GM19240 (cell line): ENCODE measurements around the gene LRRC47.

Experiments used
- DNase-seq: peaks from one replicate; pipeline ENCODE4 v3.0.0; 2011; ENCODE audit warnings: low spot score; ENCODE audit not compliant: insufficient read length

The LRRC47 gene

DNA sequence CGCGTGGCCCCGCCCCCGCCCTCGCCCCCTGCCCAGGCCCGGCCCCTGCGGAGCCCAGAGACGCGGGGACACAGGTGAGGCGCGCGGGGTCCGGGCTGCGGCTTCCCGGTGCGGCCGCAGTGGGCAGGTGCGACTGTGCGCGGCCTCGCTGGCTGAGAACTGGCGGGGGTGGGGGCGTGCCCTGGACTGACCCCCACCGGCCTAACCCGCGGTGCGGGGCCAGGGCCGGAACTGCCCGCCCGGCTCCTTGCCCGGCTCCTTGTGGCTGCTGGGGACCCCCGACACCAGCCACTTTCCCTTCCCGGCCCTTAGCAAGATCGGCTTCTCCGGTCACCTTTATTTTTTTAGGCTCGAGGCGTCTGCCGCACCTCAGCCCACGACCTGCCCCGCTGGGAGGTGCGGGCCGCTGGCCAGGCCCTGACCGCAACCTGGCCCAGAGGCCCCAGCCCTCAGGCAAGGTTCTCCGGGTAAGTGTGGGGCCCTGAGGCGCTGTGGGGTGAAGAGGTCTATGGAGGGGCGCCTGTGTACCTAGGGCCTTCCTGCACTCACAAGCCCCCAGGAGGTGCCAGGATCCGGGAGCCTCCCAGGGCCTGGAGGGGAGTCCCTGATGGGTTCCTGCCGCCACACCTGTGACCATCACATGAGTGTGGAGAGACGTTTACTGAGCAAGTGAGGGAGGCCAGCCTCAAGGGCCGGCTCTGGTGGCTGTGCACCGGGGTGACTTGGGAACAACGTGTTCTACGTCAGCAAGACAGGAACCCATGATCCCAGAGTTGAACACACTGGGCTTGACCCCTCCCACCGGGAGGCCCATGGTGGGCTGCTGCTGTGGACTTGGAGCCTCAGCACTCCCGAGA is 23.4 kb downstream of the LRRC47 start, which contains the start of gene SMIM1:
Gene SMIM1 (plus strand): TSS at position 35 of the 857 bp plus-strand sequence. CDS start 2,625 bp downstream, outside the sequence.
- DNase-seq = no peak

DNA sequence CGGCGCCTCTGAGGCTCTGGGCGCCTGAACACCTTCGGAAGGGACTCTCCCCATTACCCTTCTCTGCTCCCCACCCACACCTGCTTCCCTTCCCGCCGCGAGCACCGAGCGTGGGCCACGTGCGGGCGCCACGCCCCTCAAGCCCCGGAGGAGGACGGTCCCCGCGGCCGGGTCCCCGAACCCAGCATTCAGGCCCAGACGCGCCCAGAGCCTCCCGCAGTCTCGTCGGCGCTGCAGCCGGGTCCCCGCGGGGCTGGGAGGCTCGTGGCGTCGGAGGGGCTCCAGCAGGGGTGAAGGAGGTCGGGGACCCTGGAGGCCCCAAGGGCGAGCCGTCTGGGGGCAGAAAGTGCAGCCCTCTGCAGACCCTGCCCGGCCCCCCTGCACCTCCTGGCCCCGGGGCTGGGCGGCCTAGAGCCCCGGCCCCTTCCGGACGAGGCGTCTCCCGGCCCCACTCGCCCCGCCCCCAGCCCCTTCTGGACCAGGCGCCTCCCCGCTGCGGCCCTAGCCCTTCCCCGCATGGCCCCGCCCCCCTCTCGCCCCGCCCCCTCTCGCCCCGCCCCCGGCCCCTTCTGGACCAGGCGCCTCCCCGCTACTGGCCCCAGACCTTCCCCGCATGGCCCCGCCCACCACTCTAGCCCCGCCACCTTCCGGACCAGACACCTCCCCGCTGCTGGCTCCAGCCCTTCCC is 24.1 kb downstream of the LRRC47 start:
- DNase-seq = peak; percentile 97

DNA sequence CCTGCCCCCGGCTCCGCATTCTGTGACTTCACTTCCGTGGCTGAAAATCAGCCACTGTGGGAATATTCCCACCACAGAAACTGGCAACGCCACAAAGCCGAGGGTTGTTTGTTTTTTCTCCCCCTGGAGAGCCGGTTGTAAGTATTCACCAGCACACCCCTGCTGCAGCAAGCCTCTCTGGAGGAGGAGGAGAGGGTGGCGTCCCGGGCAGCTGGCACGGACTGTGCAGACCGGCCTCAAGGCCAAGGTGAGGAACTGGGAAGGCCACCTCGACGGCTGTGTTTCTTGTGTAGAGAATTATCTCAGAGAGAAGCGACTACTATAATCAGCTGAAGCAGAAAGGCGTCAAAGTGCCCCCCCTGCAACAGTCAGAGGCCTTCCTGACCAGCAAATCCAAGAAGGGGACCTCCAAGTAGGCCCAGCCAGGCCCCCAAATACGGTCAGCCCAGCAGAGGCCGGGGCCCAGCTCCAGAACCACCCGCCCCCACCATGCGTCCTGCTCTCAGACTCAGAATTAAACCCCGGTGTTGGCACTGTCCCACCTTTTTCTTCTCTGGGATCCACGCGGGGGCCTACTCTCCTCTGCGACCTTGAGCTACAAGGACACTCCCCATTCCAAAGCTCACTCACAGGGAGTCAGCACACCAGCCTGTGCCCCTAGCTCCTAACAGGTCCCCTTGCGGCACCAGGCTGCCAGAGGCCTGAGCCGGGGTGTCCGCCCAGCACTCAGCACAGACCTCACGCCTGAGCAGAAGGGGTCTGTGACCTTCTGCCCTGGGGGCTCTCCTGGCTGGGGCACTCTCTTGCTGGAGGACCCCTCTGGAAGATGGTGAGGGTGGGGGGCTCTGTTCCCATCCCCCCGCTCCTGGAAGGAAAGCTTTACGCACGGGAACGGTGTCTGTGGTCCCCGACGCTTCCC is 24.9 kb downstream of the LRRC47 start:
- DNase-seq = no peak

DNA sequence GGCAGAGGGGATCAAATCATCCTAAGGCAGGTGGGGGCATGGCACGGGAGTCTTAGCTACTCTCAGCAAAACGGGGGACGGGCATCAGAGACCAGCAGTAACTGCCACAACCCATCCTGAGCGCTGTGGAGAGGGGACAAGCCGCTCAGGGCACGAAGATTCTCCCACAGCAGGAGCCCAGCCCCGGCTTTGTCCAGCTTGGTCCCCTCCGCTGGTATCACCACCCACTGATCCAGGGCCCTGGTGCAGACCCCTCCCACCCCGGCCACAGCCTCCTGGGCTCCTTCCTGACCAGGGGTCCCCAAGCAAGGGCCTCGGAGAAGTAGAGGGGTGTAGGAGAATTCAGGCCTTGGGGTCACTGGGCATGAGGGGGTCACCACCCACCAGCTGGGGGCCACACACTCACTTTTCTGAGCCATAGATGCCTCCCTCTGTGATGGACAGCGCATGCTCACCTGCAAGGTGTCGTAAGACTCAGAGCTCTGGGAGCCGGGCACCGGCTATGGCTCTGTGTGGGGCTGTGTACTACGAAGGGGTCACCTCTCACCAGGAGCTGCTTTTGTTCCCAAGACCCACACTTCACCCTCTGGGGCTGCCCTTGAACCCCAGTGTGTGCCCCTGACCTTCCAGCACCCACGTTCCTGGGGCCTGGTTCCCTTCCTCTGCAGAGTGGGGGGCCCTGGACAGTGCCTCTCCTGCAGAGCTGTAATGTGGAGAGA is 26.1 kb downstream of the LRRC47 start:
- no peak for DNase-seq

DNA sequence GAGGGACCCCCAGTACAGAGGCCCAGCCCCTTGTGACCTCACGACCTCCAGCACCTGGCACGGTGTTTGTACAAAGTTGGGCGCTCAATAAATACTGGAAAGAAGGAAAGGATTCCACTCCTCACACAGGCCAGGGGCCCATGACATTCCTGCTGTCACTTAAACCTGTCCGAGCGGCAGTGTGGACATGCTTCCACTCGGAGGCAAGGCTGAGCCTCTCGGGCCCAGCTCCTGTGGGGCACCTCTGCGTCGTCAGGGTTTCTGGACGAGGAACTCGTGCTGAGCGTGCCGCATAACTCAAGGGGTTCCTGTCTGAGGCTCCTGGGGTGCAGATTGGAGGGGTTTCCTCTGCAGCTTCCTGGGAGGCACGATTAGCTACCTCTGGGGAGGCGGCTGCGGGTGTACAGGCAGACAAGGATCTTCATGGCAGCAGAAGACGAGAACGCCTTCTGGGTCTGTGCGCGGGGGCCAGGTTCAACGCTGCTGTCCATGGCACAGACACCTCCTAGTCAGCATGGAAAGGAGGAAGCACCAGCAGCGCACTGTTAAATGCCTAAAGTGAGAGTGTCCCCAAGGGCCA is 27.4 kb downstream of the LRRC47 start:
- DNase-seq = no peak

DNA sequence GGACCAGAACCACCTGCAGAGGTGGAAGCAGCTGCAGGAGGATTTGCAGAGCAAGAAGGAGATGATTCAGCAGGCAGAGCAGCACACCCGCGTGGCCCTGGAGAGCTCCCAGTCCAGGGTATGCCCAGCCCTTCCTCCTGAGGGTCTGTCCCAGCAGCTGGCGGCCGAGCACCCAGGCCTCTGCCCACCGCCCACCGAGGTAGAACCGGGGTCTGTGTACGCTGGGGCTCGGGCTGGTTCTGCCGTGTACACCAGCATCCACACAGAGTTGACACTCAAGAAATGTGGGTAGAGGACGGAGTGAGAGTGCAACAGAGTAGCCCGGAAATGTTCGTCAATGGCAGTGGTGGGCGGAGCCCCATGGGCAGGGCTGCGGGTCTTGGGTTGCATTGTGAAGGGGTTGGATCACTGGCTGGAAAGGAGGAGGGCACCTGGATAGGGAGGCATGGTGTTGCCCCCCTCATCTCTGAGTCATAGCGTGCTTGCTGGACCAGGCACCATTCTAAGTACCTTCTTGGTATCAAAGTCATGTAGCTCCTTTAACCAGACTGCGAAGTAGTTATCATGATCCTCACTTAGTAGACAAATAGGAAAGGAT is 28.9 kb downstream of the LRRC47 start:
- no peak for DNase-seq

DNA sequence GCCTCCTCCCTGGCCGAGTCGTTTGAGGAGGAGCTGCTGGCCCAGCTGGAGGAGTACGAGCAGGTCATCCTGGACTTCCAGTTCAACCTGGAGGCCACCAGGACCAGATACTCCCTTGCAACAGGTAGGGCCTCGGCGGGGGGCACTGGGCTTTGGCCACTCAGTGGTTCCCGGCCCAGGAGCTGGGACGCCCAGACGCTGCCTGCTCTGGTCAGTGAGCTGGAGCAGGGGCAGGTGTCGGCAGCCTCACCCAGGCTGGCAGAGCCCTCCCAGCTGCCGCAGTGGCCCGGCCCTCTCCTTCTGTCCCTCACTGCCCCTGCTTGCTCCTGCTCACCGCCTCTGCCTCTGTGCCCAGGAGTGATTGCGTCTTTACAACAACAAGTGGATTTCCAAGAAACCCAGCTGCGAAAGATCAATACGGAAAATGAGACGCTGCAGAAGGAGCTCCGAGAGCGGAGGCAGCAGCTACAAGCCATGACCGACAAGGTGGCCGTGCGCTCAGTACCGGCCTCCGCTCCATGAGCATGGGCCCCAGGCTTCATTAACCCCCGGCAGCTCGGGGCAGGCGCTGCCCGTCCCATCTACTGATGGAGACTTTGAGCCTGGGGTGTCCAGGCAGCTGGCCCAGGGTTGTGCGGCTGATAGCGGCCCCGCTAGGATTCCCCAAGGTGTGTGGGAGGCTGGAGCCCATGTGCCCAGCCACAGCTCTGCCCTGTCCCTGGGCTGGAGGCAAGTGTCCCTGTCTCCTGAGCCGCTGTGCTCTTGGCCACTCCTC is 32.8 kb downstream of the LRRC47 start:
- no peak for DNase-seq

DNA sequence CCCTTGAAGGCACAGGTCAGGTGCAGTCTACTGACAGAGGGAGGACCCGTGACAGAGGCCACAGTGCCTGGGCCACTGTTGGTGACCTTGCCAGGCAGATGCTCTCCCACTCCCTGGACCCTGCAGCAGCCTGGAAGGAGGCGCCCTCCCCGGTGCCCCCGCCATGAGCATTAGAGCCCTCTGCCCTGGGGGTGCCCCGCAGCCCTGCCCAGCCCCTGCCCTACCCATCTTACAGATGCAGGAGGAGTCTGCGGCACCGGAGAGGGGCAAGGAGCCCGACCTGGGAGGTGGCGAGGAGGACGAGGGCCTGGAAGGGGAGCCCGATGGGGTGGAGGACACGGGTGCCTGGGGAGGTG is 33.4 kb downstream of the LRRC47 start:
- no peak for DNase-seq

DNA sequence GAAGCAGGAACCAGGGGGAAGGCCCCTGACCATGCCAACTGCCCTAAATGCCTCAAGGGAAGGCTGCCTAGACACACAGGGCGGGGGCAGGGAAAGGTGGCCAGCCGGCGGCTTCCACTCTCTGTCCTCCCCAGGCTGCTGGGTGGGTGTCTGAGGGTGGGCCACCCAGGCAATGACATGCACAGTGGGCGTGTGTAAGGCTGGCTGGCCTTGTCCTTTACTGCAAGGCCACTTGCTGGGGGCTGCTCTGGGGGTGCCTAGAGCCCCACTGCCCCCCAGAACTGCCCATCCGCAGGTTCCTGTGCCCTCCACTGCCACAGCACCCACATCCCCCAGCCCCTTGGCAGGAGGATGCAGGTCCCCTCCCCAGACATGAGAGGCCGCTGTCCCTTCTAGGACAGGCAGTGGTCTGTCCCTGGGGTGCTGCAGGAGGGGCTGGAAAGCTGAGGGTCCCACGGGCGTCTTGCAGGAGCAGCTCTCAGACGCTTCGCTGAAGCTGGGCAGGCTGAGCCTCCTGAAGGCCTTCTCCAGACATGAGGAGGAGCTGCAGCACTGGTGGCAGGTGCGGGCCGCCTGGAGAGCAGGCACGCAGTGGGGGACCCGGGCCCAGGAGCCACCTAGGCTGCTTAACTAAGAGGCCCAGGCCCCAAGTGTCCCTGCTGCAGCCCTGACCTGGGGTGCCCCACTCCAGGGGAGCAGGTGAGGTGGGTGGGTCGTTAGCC is 34.0 kb downstream of the LRRC47 start:
- no peak for DNase-seq

DNA sequence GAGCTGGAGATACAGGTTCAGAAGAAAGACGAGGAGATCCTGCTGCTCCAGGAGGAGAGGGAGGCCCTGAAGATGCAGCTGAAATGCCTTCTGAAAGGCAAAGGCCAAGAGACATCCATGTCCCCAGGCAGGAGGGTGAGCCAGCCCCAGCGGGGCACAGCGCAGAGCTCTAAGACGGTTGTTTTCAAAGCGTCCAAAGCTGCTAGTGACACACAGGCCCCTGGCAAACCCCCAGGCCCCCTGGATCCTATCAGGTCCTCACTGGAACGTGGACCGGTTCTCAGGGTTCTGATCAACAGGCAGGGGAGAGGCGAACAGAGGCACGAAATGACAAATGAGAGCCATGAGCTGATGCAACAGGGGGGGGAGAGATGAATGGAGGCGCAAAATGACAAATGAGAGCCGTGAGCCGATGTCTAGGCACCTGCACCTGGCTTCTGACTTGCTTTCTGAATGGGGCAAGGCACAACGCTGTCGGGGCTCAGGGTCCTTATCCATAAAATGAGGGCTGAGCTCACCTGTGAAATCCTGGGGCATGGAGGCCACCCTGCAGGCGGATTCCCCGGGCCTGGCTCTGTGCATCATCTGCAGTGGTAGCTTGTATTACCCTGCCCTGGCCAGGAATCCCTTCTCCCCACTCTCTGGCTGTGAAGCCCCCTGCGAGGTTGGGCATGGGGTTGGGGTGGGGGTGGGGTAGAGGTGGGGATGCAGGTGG is 34.8 kb downstream of the LRRC47 start:
- no peak for DNase-seq

DNA sequence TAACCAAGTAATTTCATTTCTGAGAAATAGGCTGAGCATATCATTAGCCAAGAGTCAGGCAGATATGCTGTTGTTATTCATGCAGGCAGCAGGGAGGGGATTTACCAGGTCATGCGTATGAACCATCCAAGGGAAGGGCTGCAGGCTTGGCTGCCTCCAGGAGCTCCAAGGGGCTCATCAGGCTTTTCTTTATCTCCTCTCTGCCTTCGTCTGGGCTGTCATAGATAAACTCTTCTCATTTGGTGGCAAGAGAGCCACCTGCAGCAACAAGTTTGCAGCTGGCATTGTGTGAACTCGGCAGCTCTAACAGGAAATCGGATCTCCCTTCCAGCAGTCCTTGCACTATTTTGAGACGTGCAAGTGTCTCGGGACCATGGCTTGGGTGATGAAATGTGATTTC is 36.5 kb downstream of the LRRC47 start:
- DNase-seq = no peak

DNA sequence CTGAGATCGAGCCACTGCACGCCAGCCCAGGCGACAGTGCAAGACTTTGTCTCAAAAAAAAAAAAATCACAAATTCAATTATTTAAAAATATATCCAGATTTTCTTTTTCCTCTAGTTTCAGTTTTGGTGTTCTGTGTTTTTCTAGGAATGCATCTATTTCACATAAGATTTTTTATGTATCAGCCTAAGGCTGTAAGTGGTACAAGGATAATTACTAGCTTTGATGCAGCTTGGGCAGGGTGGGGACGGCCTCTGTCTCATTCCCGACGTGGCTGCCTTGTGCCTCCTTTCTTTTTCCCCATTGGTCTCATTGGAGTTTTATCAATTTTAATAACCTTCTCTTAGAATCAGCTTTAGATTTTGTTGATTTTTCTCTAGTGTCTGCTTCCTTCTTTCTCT is 37.1 kb downstream of the LRRC47 start:
- no peak for DNase-seq

DNA sequence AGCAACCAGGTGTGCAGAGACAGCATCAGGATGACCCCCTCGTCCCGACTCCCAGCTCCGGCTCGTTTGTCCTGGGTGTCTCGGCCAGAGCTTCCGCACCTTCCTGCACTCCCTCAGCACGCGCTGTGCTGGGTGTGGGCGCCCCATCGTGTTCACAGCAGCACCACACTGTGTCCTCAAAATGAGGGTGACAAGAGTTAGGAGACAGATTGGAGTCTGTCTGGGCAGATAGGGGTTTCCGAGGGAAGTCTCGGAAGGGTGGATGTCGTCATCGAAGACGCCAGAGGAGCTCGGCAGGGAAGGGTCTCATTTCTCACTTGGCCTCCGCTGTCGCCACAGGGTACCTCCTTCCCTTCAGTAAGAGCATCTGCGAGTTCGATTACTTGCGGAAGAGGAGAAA is 39.9 kb downstream of the LRRC47 start:
- DNase-seq = no peak

DNA sequence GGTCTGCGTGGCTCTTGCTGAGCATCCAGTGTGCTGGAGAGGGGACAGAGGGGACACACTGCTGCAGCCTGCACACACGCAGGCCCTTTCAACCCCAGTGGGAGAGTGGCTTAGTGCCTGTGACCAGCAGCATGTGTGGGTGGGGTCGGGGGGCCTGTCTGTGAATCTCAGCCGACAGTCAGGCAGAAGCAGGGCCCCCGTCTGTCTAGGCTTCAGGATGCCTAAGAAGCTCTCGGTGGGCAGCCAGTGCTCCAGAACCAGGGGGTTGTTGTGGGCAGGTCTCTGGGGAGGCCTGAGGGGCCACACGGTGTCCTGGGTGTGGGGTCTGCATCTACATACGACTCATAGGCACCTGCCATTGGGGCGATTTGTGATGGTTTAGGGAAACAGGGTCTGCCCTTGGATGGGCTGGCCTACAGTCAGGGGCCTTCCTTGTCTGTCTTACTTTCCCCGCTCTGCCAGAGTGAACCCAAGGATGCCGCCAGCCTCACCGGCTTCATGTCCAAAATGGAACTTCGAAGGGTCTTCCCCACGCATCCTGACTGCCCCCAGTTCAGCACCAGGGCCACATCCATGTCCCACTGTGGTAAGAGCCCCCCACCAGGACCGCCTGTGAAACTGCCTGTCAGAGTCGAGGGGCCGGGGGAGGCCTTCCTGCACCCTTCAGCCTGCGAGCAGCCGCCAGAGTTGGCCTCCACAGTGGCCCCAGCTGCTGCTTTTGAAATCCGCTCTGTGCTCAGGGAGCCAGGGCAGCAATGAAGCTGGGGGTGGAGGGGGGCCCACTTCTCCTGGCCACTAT is 42.4 kb downstream of the LRRC47 start:
- DNase-seq = no peak

DNA sequence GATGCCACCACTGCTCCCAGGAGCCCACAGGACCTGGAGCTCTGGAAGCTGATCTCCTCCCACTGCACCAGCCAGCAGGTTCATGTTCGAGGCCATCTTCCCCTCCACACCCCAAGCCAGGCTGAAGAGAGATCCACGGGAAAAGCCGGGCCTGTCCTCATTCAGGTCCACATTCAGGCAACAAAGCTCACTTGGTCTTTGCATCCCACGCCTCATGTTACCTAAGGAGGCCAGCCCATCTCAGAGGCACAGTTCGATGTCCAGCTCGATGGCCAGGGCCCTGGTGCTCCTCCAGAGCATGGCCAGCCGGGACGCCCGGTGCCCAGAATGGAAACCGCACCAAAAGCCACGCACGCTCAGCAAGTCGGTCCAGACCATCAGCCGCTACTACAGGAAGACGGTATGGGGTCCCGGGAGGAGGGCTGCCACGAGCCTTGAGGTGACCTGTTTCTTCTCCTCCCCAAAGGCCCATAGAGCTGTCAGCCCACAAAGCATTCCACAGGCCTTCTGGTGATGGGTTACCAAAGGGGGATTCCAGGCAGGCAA is 43.8 kb downstream of the LRRC47 start, which contains the start of gene CCDC27:
Gene CCDC27 (plus strand): TSS at position 51 of the 546 bp plus-strand sequence. CDS start 32 bp downstream, at position 83.
- DNase-seq = no peak

DNA sequence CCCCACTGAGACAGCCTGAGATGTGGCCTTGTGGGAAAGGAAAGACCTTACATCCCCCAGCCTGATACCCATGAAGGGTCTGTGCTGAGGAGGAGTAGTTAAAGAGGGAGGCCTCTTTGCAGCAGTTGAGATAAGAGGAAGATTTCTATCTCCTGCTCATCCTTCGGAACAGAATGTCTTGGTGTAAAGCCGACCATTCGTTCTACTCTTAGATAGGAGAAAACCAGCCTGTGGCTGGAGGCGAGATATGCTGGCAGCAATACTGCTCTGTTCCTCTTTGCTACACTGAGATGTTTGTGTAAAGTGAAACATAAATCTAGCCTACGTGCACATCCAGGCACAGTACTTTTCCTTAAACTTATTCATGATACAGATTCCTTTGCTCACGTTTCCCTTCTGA is 45.6 kb downstream of the LRRC47 start:
- DNase-seq = no peak

DNA sequence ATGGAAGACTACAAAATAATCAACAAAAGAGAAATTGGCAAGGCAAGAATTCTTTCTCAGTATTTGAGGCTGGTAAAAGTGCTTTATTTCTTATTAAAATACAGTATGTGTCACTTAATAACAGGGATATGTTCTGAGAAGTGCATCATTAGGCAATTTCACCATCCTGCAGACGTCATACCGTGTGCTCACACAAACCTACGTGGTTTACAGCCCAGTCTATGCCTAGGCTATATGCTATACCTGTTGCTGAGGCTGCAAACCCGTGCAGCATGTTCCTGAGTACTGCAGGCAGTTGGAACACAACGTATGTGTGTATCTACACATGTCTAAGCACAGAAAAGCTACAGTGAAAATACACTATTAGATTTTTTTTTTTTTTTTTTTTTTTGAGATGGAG is 46.8 kb downstream of the LRRC47 start:
- DNase-seq = no peak
